GM10847 (cell line): ENCODE data around the gene COL18A1.

ENCODE experiments used
- POLR2A ChIP-seq: IDR thresholded peaks from 2 replicates; pipeline ENCODE4 v1.6.1; 2011; ENCODE audit not compliant: insufficient read length; ENCODE audit errors: extremely low read depth

Gene COL18A1

GRCh38 chr21:45401916-45402900 is 2.8 kb upstream of the COL18A1 start:
- TF ChIP-seq POLR2A: no peak

- no peak for TF ChIP-seq POLR2A
Measured at GRCh38 chr21:45403133-45403824, 1.7 kb upstream of the COL18A1 start.

- TF ChIP-seq POLR2A: no peak
Measured at GRCh38 chr21:45403825-45404729, 888 bp upstream of the COL18A1 start.

GRCh38 chr21:45405271-45405818 is 380 bp downstream of the COL18A1 start:
- no peak for TF ChIP-seq POLR2A

GRCh38 chr21:45405819-45406762 is 1.1 kb downstream of the COL18A1 start:
- TF ChIP-seq POLR2A: no peak

- no peak for TF ChIP-seq POLR2A
Measured at GRCh38 chr21:45406801-45407628, 2.0 kb downstream of the COL18A1 start.

GRCh38 chr21:45407629-45408247 is 2.8 kb downstream of the COL18A1 start:
- no peak for TF ChIP-seq POLR2A

- TF ChIP-seq POLR2A: no peak
Measured at GRCh38 chr21:45408271-45408791, 3.4 kb downstream of the COL18A1 start.

- TF ChIP-seq POLR2A: no peak
Measured at GRCh38 chr21:45408801-45409261, 3.9 kb downstream of the COL18A1 start.

- TF ChIP-seq POLR2A: no peak
Measured at GRCh38 chr21:45409466-45410150, 4.6 kb downstream of the COL18A1 start.

- TF ChIP-seq POLR2A: no peak
Measured at GRCh38 chr21:45410151-45410864, 5.3 kb downstream of the COL18A1 start.
